GM12864 (cell line): ENCODE results near the gene XG.
"Not testable (repeated sequence)": the region's sequence is repeated elsewhere in the genome, so short reads cannot be mapped to it uniquely, and the experiment has no call there.

Experiments
- DNase-seq: peaks from one replicate; pipeline ENCODE4 v3.0.0-alpha.2; 2011; ENCODE audit warnings: low read depth
- H3K4me3 ChIP-seq: 2 replicates; pipeline ENCODE4 v1.5.1; 2011; ENCODE audit warnings: mild to moderate bottlenecking, low read depth, low read length, control low read depth
- CTCF ChIP-seq: IDR thresholded peaks from 2 replicates; pipeline ENCODE4 v1.5.1; 2011; ENCODE audit warnings: low read depth, mild to moderate bottlenecking, moderate library complexity, low read length, control low read depth, inconsistent platforms; ENCODE audit errors: missing control alignments

The XG gene

GRCh38 chrX:2733286-2733685, 18.6 kb upstream of the XG start:
- no peak for DNase-seq
- H3K4me3 ChIP-seq, result no peak overlapping the region
- no peak for TF ChIP-seq CTCF

DNA sequence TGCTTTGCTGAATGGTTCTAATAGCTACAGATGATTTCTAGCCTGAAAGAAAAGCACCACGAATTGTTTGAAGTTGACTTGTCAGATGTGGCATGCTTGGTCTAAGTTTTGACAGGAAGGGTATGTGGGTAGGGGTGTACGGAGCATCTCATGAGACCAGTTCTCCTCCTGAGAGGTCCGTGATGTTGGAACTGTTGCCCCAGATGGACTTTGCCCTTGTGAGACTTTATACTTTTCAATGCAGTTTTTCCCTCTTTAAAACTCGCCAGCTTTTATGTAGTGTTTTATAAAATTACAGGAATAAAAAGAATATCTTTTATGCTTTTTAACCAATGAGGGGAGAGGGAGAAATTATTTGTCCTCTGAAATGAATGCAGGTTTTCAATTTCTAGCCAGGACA, 16.6 kb upstream of the XG start:
- DNase-seq, result no peak
- no peak overlapping the region for H3K4me3 ChIP-seq
- TF ChIP-seq CTCF, result no peak

GRCh38 chrX:2740672-2741071, 11.2 kb upstream of the XG start:
- DNase-seq, result no peak
- TF ChIP-seq CTCF, result no peak
- H3K4me3 ChIP-seq, result no peak overlapping the region

DNA sequence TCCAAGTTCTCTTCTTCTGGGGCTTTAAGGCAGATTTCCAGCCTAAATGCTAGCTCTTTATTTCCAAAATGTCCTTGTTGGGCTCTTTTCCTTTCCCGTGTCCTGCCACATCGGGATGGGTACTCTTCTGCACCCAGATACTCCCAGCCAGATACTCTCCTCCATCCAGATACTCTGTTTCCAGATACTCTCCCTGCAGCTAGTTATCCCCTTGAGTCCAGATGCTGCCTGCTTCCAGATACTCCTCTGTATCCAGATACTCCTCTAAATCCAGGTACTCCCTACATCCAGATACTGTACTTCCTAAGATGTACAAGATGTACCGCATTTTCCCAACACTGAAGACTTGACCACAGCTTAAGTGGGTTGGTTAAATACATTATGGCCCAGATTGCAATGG, 10.5 kb upstream of the XG start:
- no peak for TF ChIP-seq CTCF
- H3K4me3 ChIP-seq, result no peak overlapping the region
- no peak for DNase-seq

- not testable (repeated sequence) for H3K4me3 ChIP-seq, DNase-seq
These were observed 5.6 kb upstream of the XG start for GRCh38 chrX:2746250-2746649.

- DNase-seq, result no peak
- no peak overlapping the region for H3K4me3 ChIP-seq
- no peak for TF ChIP-seq CTCF
These were observed 3.5 kb upstream of the XG start for GRCh38 chrX:2748171-2748814.

GRCh38 chrX:2748815-2749188, 3.0 kb upstream of the XG start:
- TF ChIP-seq CTCF, result no peak
- no peak overlapping the region for H3K4me3 ChIP-seq
- no peak for DNase-seq
